Natural killer cell treated with Interleukin-12 subunit alpha and Interleukin-12 subunit beta and Interleukin-15 and Interleukin-18, amount 100 ng/mL, for 72 hours (primary cell): ENCODE data around the gene ONECUT1. TPM values are rescaled to one million over a fixed set of nuclear protein-coding genes. Genes with fewer than 3 reads are reported as not detected.
A peak's percentile ranks its signal among the peaks of the same experiment; 100 is the strongest.

Experiments used
- ATAC-seq, 2 donors: fragments of 150-1000 bp; cut with Tn5 transposase in 1 of 2; sonication (Bioruptor Pico), chemical (Tn5 transposase) in 1 of 2; 2 replicates each; pipeline ENCODE4 v1.10.0; 2021
- DNase-seq: peaks from one replicate; pipeline ENCODE4 v3.0.0; 2022; ENCODE audit warnings: low spot score
- H3K27ac Mint-ChIP-seq, 2 donors: 1 replicate in 1 of 2; 2 replicates in 1 of 2; pipeline ENCODE4 v1.8.0; 2022; ENCODE audit warnings: mixed read lengths in 2 of 2, mild to moderate bottlenecking in 1 of 2, moderate library complexity in 1 of 2
- H3K27me3 Mint-ChIP-seq, 2 donors: 1 replicate in 1 of 2; 2 replicates in 1 of 2; pipeline ENCODE4 v1.8.0; 2022; ENCODE audit warnings: mixed read lengths in 2 of 2
- H3K36me3 Mint-ChIP-seq: one replicate; pipeline ENCODE4 v1.8.0; 2022; ENCODE audit warnings: mixed read lengths
- H3K4me1 Mint-ChIP-seq, 2 donors: 1 replicate in 1 of 2; 2 replicates in 1 of 2; pipeline ENCODE4 v1.8.0; 2022; ENCODE audit warnings: low read depth in 2 of 2, mixed read lengths in 2 of 2, mild to moderate bottlenecking in 1 of 2
- H3K4me3 Mint-ChIP-seq: one replicate; pipeline ENCODE4 v1.8.0; 2022; ENCODE audit warnings: mixed read lengths
- H3K9me3 Mint-ChIP-seq: 2 replicates; pipeline ENCODE4 v1.8.0; 2022; ENCODE audit warnings: mixed read lengths
- total RNA-seq, 2 donors: library from RNA; stranded (reverse); gene quantifications; one replicate each; pipeline ENCODE4 v1.2.3, GENCODE V29; 2022

ONECUT1 gene
- total RNA-seq, 2 donors from 2014 or later, result not detected

GRCh38 chr15:52745326-52746161 lies 44.6 kb downstream of the ONECUT1 start:
- ATAC-seq (no peak), DNase-seq (no peak)
- Mint-ChIP-seq H3K27ac (no peak overlapping the region), H3K4me3 (no peak overlapping the region), H3K36me3 (no peaks in the 10 kb centered on the region), H3K27me3 (peaks cover 17 to 40% of the 10 kb centered on the region in 2 donors), H3K4me1 (no peaks in the 10 kb centered on the region), H3K9me3 (no peaks in the 10 kb centered on the region)

GRCh38 chr15:52738311-52738710 lies 51.8 kb downstream of the ONECUT1 start:
- no peaks in the 10 kb centered on the region for H3K9me3 Mint-ChIP-seq
- H3K27me3 Mint-ChIP-seq, result peaks cover 20 to 22% of the 10 kb centered on the region in 2 donors

GRCh38 chr15:52737720-52738119 lies 52.4 kb downstream of the ONECUT1 start:
- Mint-ChIP-seq H3K36me3 (no peaks in the 10 kb centered on the region), H3K27me3 (peaks cover 20 to 22% of the 10 kb centered on the region in 2 donors), H3K4me3 (no peak overlapping the region), H3K9me3 (no peaks in the 10 kb centered on the region), H3K27ac (no peak overlapping the region), H3K4me1 (peaks cover 0 to 4% of the 10 kb centered on the region in 2 donors)
- no peak for DNase-seq
- no peak for ATAC-seq

More at GRCh38 chr15:52738311-52738710, 51.8 kb downstream of the ONECUT1 start:
- ATAC-seq (no peak), DNase-seq (no peak)
- no peaks in the 10 kb centered on the region for H3K36me3 Mint-ChIP-seq
- H3K4me3 Mint-ChIP-seq, result no peak overlapping the region
- peaks cover 0 to 4% of the 10 kb centered on the region in 2 donors for H3K4me1 Mint-ChIP-seq
- H3K27ac Mint-ChIP-seq, result no peak overlapping the region

GRCh38 chr15:52735231-52736089 lies 54.7 kb downstream of the ONECUT1 start:
- peak; percentile 77 for DNase-seq
- H3K4me1 Mint-ChIP-seq, result peaks cover 0 to 4% of the 10 kb centered on the region in 2 donors
- peaks cover 17 to 18% of the 10 kb centered on the region in 2 donors for H3K27me3 Mint-ChIP-seq
- no peaks in the 10 kb centered on the region for H3K36me3 Mint-ChIP-seq
- no peak overlapping the region for H3K27ac Mint-ChIP-seq
- ATAC-seq, result peak; percentile 66 to 77
- H3K4me3 Mint-ChIP-seq, result no peak overlapping the region
- H3K9me3 Mint-ChIP-seq, result no peaks in the 10 kb centered on the region

- DNase-seq, result no peak
- H3K27me3 Mint-ChIP-seq, result peaks cover 6% of the 10 kb centered on the region in 2 donors
- H3K36me3 Mint-ChIP-seq, result no peaks in the 10 kb centered on the region
- ATAC-seq, result no peak
- H3K4me3 Mint-ChIP-seq, result no peak overlapping the region
- H3K9me3 Mint-ChIP-seq, result no peaks in the 10 kb centered on the region
- H3K27ac Mint-ChIP-seq, result no peak overlapping the region
- H3K4me1 Mint-ChIP-seq, result peaks cover 6 to 10% of the 10 kb centered on the region in 2 donors
These were observed 55.8 kb downstream of the ONECUT1 start for GRCh38 chr15:52734329-52734728.

- Mint-ChIP-seq H3K27me3 (peaks cover under 1 to 1% of the 10 kb centered on the region in 2 donors), H3K4me1 (peaks cover 6 to 10% of the 10 kb centered on the region in 2 donors), H3K4me3 (no peak overlapping the region), H3K27ac (no peak overlapping the region), H3K36me3 (no peaks in the 10 kb centered on the region), H3K9me3 (no peaks in the 10 kb centered on the region)
- DNase-seq (no peak), ATAC-seq (peak in 1 of 2 donors; percentile 11)
These were observed 56.4 kb downstream of the ONECUT1 start for GRCh38 chr15:52733696-52734255.

GRCh38 chr15:52733088-52733487 lies 57.0 kb downstream of the ONECUT1 start:
- Mint-ChIP-seq H3K9me3 (no peaks in the 10 kb centered on the region), H3K4me3 (no peak overlapping the region), H3K27ac (no peak overlapping the region), H3K27me3 (no peaks in the 10 kb centered on the region), H3K4me1 (peaks cover 6 to 10% of the 10 kb centered on the region in 2 donors), H3K36me3 (no peaks in the 10 kb centered on the region)
- ATAC-seq (no peak), DNase-seq (no peak)

- Mint-ChIP-seq H3K36me3 (no peaks in the 10 kb centered on the region), H3K27me3 (no peaks in the 10 kb centered on the region), H3K4me3 (no peak overlapping the region), H3K9me3 (no peaks in the 10 kb centered on the region), H3K4me1 (peaks cover 6 to 10% of the 10 kb centered on the region in 2 donors), H3K27ac (no peak overlapping the region)
- no peak for ATAC-seq
- DNase-seq, result no peak
These were observed 57.6 kb downstream of the ONECUT1 start for GRCh38 chr15:52732551-52732950.

GRCh38 chr15:52731732-52732470 lies 58.2 kb downstream of the ONECUT1 start:
- Mint-ChIP-seq H3K27ac (no peak overlapping the region), H3K36me3 (no peaks in the 10 kb centered on the region), H3K9me3 (no peaks in the 10 kb centered on the region), H3K4me3 (no peak overlapping the region), H3K27me3 (no peaks in the 10 kb centered on the region), H3K4me1 (peaks cover 6 to 10% of the 10 kb centered on the region in 2 donors)
- no peak for DNase-seq
- no peak for ATAC-seq

- no peak for DNase-seq
- peaks cover 6 to 10% of the 10 kb centered on the region in 2 donors for H3K4me1 Mint-ChIP-seq
- ATAC-seq, result no peak
- no peaks in the 10 kb centered on the region for H3K9me3 Mint-ChIP-seq
- no peaks in the 10 kb centered on the region for H3K36me3 Mint-ChIP-seq
- no peaks in the 10 kb centered on the region for H3K27me3 Mint-ChIP-seq
- no peak overlapping the region for H3K27ac Mint-ChIP-seq
- no peak overlapping the region for H3K4me3 Mint-ChIP-seq
These were observed 59.1 kb downstream of the ONECUT1 start for GRCh38 chr15:52731004-52731403.

GRCh38 chr15:52730594-52730993 lies 59.5 kb downstream of the ONECUT1 start:
- peak overlapping the region in 1 of 2 donors; percentile 34 for H3K27ac Mint-ChIP-seq

GRCh38 chr15:52730173-52730572 lies 60.0 kb downstream of the ONECUT1 start:
- DNase-seq, result no peak

More at GRCh38 chr15:52730594-52730993, 59.5 kb downstream of the ONECUT1 start:
- H3K9me3 Mint-ChIP-seq, result no peaks in the 10 kb centered on the region
- no peak for ATAC-seq
- H3K36me3 Mint-ChIP-seq, result no peaks in the 10 kb centered on the region
- H3K27me3 Mint-ChIP-seq, result no peaks in the 10 kb centered on the region
- H3K4me1 Mint-ChIP-seq, result peaks cover 6 to 10% of the 10 kb centered on the region in 2 donors
- no peak for DNase-seq
- no peak overlapping the region for H3K4me3 Mint-ChIP-seq

GRCh38 chr15:52728899-52729298 lies 61.2 kb downstream of the ONECUT1 start:
- DNase-seq (no peak), ATAC-seq (no peak)
- H3K27me3 Mint-ChIP-seq, result peaks cover 2 to 6% of the 10 kb centered on the region in 2 donors
- no peaks in the 10 kb centered on the region for H3K9me3 Mint-ChIP-seq
- H3K36me3 Mint-ChIP-seq, result no peaks in the 10 kb centered on the region
- H3K4me1 Mint-ChIP-seq, result peaks cover 6% of the 10 kb centered on the region in 2 donors
- H3K4me3 Mint-ChIP-seq, result no peak overlapping the region
- no peak overlapping the region for H3K27ac Mint-ChIP-seq

More at GRCh38 chr15:52730173-52730572, 60.0 kb downstream of the ONECUT1 start:
- H3K4me3 Mint-ChIP-seq, result no peak overlapping the region
- peaks cover 0 to under 1% of the 10 kb centered on the region in 2 donors for H3K27me3 Mint-ChIP-seq
- peaks cover 6% of the 10 kb centered on the region in 2 donors for H3K4me1 Mint-ChIP-seq
- H3K27ac Mint-ChIP-seq, result peak overlapping the region in 1 of 2 donors; percentile 34
- ATAC-seq, result no peak
- no peaks in the 10 kb centered on the region for H3K36me3 Mint-ChIP-seq
- H3K9me3 Mint-ChIP-seq, result no peaks in the 10 kb centered on the region
